ENCODE data around the gene MNX1. TPM values are rescaled to one million over a fixed set of nuclear protein-coding genes. Genes with fewer than 3 reads are reported as not detected.

MNX1 gene
- total RNA-seq, 2 experiments from 2014 or later, result 4.4 to 4.7 TPM

- ChIA-PET CTCF (ENCODE audit: unreplicated experiment) (no interaction called here), POLR2A (no interaction called here)
- H3K4me3 ChIP-seq (ENCODE audit: low read depth, low read length, poor library complexity, severe bottlenecking), result no peak overlapping the region
- H3K4me2 ChIP-seq (ENCODE audit: low read length), result no peak overlapping the region
- peaks cover 16% of the 10 kb centered on the region for H3K4me1 ChIP-seq (ENCODE audit: insufficient read depth, low read length, poor library complexity, severe bottlenecking)
- H4K20me1 ChIP-seq (ENCODE audit: insufficient read depth, low read length), result peaks cover 39% of the 10 kb centered on the region
- DNase-seq (ENCODE audit: low spot score), result no peak
- no peaks in the 10 kb centered on the region for H3K9me3 ChIP-seq (ENCODE audit: low read length)
- no peak overlapping the region for H2AFZ ChIP-seq (ENCODE audit: low read length)
- H3K9me2 ChIP-seq (ENCODE audit: insufficient read depth, low read length), result no peaks in the 10 kb centered on the region
- intact Hi-C loops (cut with micrococcal nuclease; ENCODE audit: unreplicated experiment), result no loop called here
- BruUV-seq (replicated peaks), result no TSS peak
- H3K79me2 ChIP-seq (ENCODE audit: insufficient read depth, low read depth, low read length), result peaks cover 68% of the 10 kb centered on the region
- no peak for TF ChIP-seq EZH2phosphoT487 (IDR thresholded peaks at IDR 0.05; ENCODE audit: borderline replicate concordance, low read depth, low read length)
- TF ChIP-seq, protein P1, sequence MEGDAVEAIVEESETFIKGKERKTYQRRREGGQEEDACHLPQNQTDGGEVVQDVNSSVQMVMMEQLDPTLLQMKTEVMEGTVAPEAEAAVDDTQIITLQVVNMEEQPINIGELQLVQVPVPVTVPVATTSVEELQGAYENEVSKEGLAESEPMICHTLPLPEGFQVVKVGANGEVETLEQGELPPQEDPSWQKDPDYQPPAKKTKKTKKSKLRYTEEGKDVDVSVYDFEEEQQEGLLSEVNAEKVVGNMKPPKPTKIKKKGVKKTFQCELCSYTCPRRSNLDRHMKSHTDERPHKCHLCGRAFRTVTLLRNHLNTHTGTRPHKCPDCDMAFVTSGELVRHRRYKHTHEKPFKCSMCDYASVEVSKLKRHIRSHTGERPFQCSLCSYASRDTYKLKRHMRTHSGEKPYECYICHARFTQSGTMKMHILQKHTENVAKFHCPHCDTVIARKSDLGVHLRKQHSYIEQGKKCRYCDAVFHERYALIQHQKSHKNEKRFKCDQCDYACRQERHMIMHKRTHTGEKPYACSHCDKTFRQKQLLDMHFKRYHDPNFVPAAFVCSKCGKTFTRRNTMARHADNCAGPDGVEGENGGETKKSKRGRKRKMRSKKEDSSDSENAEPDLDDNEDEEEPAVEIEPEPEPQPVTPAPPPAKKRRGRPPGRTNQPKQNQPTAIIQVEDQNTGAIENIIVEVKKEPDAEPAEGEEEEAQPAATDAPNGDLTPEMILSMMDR (conservative IDR thresholded peaks at IDR 0.05; ENCODE audit: low read length), result no peak
- peaks cover 89% of the 10 kb centered on the region for H3K36me3 ChIP-seq (ENCODE audit: insufficient read depth, low read length)
- no peak overlapping the region for H3K27ac ChIP-seq (ENCODE audit: low read depth, low read length, poor library complexity, severe bottlenecking)
Measured at GRCh38 chr7:156954941-156955340, 55.5 kb downstream of the MNX1 start.

Other genes starting within 250 kb of the MNX1 start
- 91.1 and 136 TPM in 2 replicates for gene LMBR1, start 117.5 kb downstream of the MNX1 start, total RNA-seq (2014; rRNA removed; shearing (Covaris generic))
- gene LMBR1, start 117.5 kb downstream of the MNX1 start, total RNA-seq (2022), result 114 and 116 TPM in 2 replicates
- 40.2 and 43.8 TPM in 2 replicates for gene NOM1, start 61.0 kb downstream of the MNX1 start, total RNA-seq (2014; rRNA removed; shearing (Covaris generic))
- gene NOM1, start 61.0 kb downstream of the MNX1 start, total RNA-seq (2022), result 59.9 and 65.9 TPM in 2 replicates
- gene UBE3C, start 128.3 kb upstream of the MNX1 start, total RNA-seq (2014; rRNA removed; shearing (Covaris generic)), result 51.5 and 60.4 TPM in 2 replicates
- gene UBE3C, start 128.3 kb upstream of the MNX1 start, total RNA-seq (2022), result 60.0 and 66.1 TPM in 2 replicates

Data from OCI-LY7 (cell line).